H1 (cell line): ENCODE measurements around the gene RFXANK. TPM values are rescaled to one million over a fixed set of nuclear protein-coding genes. Genes with fewer than 3 reads are reported as not detected.

ENCODE experiments used
- CTCF ChIA-PET: fragments of 300-600 bp; sonication (Branson Sonifier 250); formaldehyde crosslinking; loops from one replicate; lab custom pipeline; 2021; ENCODE audit not compliant: partially characterized antibody; lab: Charles Lee
- POLR2A ChIA-PET: fragments of 300-600 bp; sonication (Branson Sonifier 250); formaldehyde crosslinking; loops from one replicate; lab custom pipeline; 2021; ENCODE audit warnings: inconsistent platforms; ENCODE audit not compliant: partially characterized antibody; lab: Charles Lee
- DNase-seq, 2 experiments: peaks; one replicate each; pipeline versions ENCODE4 v3.0.0 to v3.0.0-alpha.2; 2010 to 2022; ENCODE audit warnings: low spot score in 2 of 2, low read depth in 1 of 2, mixed read lengths in 1 of 2
- FAIRE-seq: peaks from 2 replicates; lab custom pipeline; 2011; peaks lifted over from hg19 to GRCh38; lab: Jason Lieb, UNC
- H2AFZ ChIP-seq: 2 replicates; pipeline ENCODE4 v1.8.1; 2012; ENCODE audit warnings: low read length, inconsistent platforms
- H2AK5ac ChIP-seq: 2 replicates; pipeline ENCODE4 v1.6.1; 2013; ENCODE audit warnings: low read depth, low read length
- H2BK120ac ChIP-seq: replicated peaks from 2 replicates; pipeline ENCODE3; 2013; ENCODE audit warnings: low read depth, low read length, inconsistent platforms
- H2BK12ac ChIP-seq: 2 replicates; pipeline ENCODE4 v1.6.1; 2013; ENCODE audit warnings: low read depth, low read length
- H2BK15ac ChIP-seq: 2 replicates; pipeline ENCODE4 v1.6.1; 2013; ENCODE audit warnings: low read length
- H2BK20ac ChIP-seq: 2 replicates; pipeline ENCODE4 v1.6.1; 2013; ENCODE audit warnings: low read length
- H2BK5ac ChIP-seq: 2 replicates; pipeline ENCODE4 v1.6.1; 2013; ENCODE audit warnings: low read depth, low read length
- H3K14ac ChIP-seq: 2 replicates; pipeline ENCODE4 v1.6.1; 2013; ENCODE audit warnings: inconsistent platforms; ENCODE audit not compliant: insufficient read length
- H3K18ac ChIP-seq: 2 replicates; pipeline ENCODE4 v1.6.1; 2013; ENCODE audit warnings: low read length; ENCODE audit errors: extremely low read depth
- H3K23ac ChIP-seq: 2 replicates; pipeline ENCODE4 v1.6.1; 2013; ENCODE audit warnings: inconsistent platforms; ENCODE audit not compliant: insufficient read length
- H3K23me2 ChIP-seq: 2 replicates; pipeline ENCODE4 v1.6.1; 2013; ENCODE audit warnings: low read depth, low read length
- H3K27ac ChIP-seq: 2 replicates; pipeline ENCODE4 v1.6.1; 2011; ENCODE audit warnings: low read depth, low read length, inconsistent platforms
- H3K27me3 ChIP-seq, 4 experiments: replicated peaks in 1 of 4; 1 replicate in 1 of 4; 2 replicates in 3 of 4; pipeline versions ENCODE4 v1.6.1 to v1.8.1; 2011 to 2013; ENCODE audit warnings: low read length in 3 of 4, mild to moderate bottlenecking in 3 of 4, inconsistent platforms in 2 of 4, mixed read lengths in 2 of 4, moderate library complexity in 1 of 4; ENCODE audit not compliant: control insufficient read depth in 3 of 4, insufficient read depth in 3 of 4; ENCODE audit errors: extremely low read depth in 1 of 4
- H3K36me3 ChIP-seq, 4 experiments: 2 replicates each; pipeline versions ENCODE4 v1.6.1 to v1.8.1; 2011 to 2013; ENCODE audit warnings: mild to moderate bottlenecking in 4 of 4, low read length in 3 of 4, moderate library complexity in 2 of 4, control low read depth in 1 of 4, inconsistent platforms in 1 of 4; ENCODE audit not compliant: insufficient read depth in 4 of 4, control insufficient read depth in 2 of 4
- H3K4ac ChIP-seq: replicated peaks from 2 replicates; pipeline ENCODE3; 2013; ENCODE audit warnings: low read length, low read depth, mixed read lengths, inconsistent platforms; ENCODE audit not compliant: insufficient read length
- H3K4me1 ChIP-seq, 4 experiments: replicated peaks in 1 of 4; 1 replicate in 1 of 4; 2 replicates in 3 of 4; pipeline versions ENCODE4 v1.6.1 to v1.8.1; 2011 to 2013; ENCODE audit warnings: low read length in 3 of 4, inconsistent platforms in 2 of 4, mixed read lengths in 1 of 4; ENCODE audit not compliant: insufficient read depth in 4 of 4, control insufficient read depth in 3 of 4
- H3K4me2 ChIP-seq, 2 experiments: 2 replicates each; pipeline versions ENCODE4 v1.6.1 to v1.8.1; 2011 to 2013; ENCODE audit warnings: low read depth in 2 of 2, low read length in 2 of 2, control low read depth in 1 of 2, inconsistent platforms in 1 of 2, mild to moderate bottlenecking in 1 of 2; ENCODE audit not compliant: insufficient read depth in 1 of 2
- H3K4me3 ChIP-seq, 4 experiments: fragments of 200-600, 300-600 bp in 1 of 4; sonication (generic), shearing (Covaris generic), sonication (Bioruptor Twin) in 1 of 4; 2 replicates each; pipeline versions ENCODE4 v1.5.1 to v1.8.1; 2011 to 2016; ENCODE audit warnings: low read length in 4 of 4, low read depth in 3 of 4, control low read depth in 2 of 4, inconsistent platforms in 2 of 4, mild to moderate bottlenecking in 2 of 4, mixed read lengths in 1 of 4, moderate library complexity in 1 of 4; ENCODE audit not compliant: insufficient read depth in 2 of 4; ENCODE audit errors: extremely low read depth in 1 of 4
- H3K56ac ChIP-seq: replicated peaks from 2 replicates; pipeline ENCODE3; 2013; ENCODE audit warnings: low read depth, mild to moderate bottlenecking, mixed read lengths, low read length, inconsistent platforms; ENCODE audit not compliant: insufficient read length
- H3K79me1 ChIP-seq: 2 replicates; pipeline ENCODE4 v1.6.1; 2013; ENCODE audit warnings: low read depth, low read length, control low read depth
- H3K79me2 ChIP-seq, 2 experiments: 2 replicates each; pipeline versions ENCODE4 v1.6.1 to v1.8.1; 2012 to 2013; ENCODE audit warnings: low read length in 2 of 2, mild to moderate bottlenecking in 2 of 2, inconsistent platforms in 1 of 2; ENCODE audit not compliant: insufficient read depth in 2 of 2, control insufficient read depth in 1 of 2
- H3K9ac ChIP-seq, 4 experiments: replicated peaks in 1 of 4; 1 replicate in 1 of 4; 2 replicates in 3 of 4; pipeline versions ENCODE4 v1.6.1 to v1.8.1; 2011 to 2013; ENCODE audit warnings: low read depth in 3 of 4, low read length in 3 of 4, control low read depth in 2 of 4, mild to moderate bottlenecking in 2 of 4, moderate library complexity in 2 of 4, inconsistent platforms in 1 of 4; ENCODE audit errors: extremely low read depth in 1 of 4
- H3K9me3 ChIP-seq, 2 experiments: 2 replicates each; pipeline versions ENCODE4 v1.6.1 to v1.8.1; 2012 to 2013; ENCODE audit warnings: mild to moderate bottlenecking in 2 of 2, moderate library complexity in 2 of 2, control low read depth in 1 of 2, inconsistent platforms in 1 of 2, low read depth in 1 of 2, low read length in 1 of 2, mixed read lengths in 1 of 2; ENCODE audit not compliant: insufficient read depth in 2 of 2
- H4K20me1 ChIP-seq, 2 experiments: replicated peaks in 1 of 2; 2 replicates each; pipeline versions ENCODE3 to v1.8.1; 2011 to 2013; ENCODE audit warnings: inconsistent platforms in 2 of 2, low read length in 2 of 2, mild to moderate bottlenecking in 1 of 2; ENCODE audit not compliant: insufficient read depth in 2 of 2, control insufficient read depth in 1 of 2
- H4K5ac ChIP-seq: 2 replicates; pipeline ENCODE4 v1.6.1; 2013; ENCODE audit warnings: low read length, low read depth, mixed read lengths, inconsistent platforms; ENCODE audit not compliant: insufficient read length
- H4K8ac ChIP-seq: 2 replicates; pipeline ENCODE4 v1.8.0; 2013; ENCODE audit warnings: mild to moderate bottlenecking, moderate library complexity, low read length, inconsistent platforms; ENCODE audit not compliant: insufficient read depth; ENCODE audit errors: extremely low read depth
- H4K91ac ChIP-seq: replicated peaks from 2 replicates; pipeline ENCODE3; 2013; ENCODE audit warnings: low read length, mixed read lengths, inconsistent platforms; ENCODE audit not compliant: insufficient read length
- CBX8 ChIP-seq: fragments of 300-800, 300-1000 bp; sonication (generic); IDR thresholded peaks from 2 replicates; pipeline ENCODE4 v1.7.1; 2016; ENCODE audit warnings: low read depth, low read length, borderline replicate concordance
- MAFK ChIP-seq: IDR thresholded peaks from 2 replicates; pipeline ENCODE4 v1.6.1; 2012; ENCODE audit warnings: low read depth, mild to moderate bottlenecking, improper control_type of control experiment, low read length
- WGBS, 2 experiments: shearing (Covaris generic) in 1 of 2; methylation state at CpG; one replicate each; pipeline versions ENCODE4 v1.1.6 to v1.1.7; 2013 to 2015; ENCODE audit warnings: low lambda C conversion rate in 2 of 2, mixed read lengths in 2 of 2, inconsistent platforms in 1 of 2, low coverage in 1 of 2, missing lambda C conversion rate in 1 of 2; ENCODE audit not compliant: insufficient replicate concordance in 2 of 2, insufficient coverage in 1 of 2, insufficient read length in 1 of 2; ENCODE audit errors: extremely low coverage in 1 of 2, missing lambda C conversion rate in 1 of 2; 5-methylcytosine and 5-hydroxymethylcytosine counted together
- polyA plus RNA-seq, 7 experiments: library from polyadenylated mRNA; depleted of rRNA in 3 of 7; stranded (reverse) in 5 of 7; unstranded in 2 of 7; fragments of >200 nt in 5 of 7; fragments of 200-250 nt in 2 of 7; gene quantifications; 1 replicate in 5 of 7; 2 replicates in 1 of 7; 4 replicates in 1 of 7; pipeline versions ENCODE4 v1.2.1 to v1.2.3, GENCODE V29; 2011 to 2013; ENCODE audit warnings: missing spikeins in 2 of 7, mixed read lengths in 2 of 7
- total RNA-seq: library from RNA; stranded (reverse); fragmentation: NEBNext Ultra II Directional; extraction: Animal tissue kit (Norgen Biotek cat#: 25700); gene quantifications from 2 replicates; pipeline ENCODE4 v1.2.1, GENCODE V29; 2021

RFXANK gene
- total and polyA plus RNA-seq, 2 of the 8 experiments (the other 6 are each of a cell fraction or from before 2014, with no cell fraction given): 72.9 to 87.5 TPM

DNA sequence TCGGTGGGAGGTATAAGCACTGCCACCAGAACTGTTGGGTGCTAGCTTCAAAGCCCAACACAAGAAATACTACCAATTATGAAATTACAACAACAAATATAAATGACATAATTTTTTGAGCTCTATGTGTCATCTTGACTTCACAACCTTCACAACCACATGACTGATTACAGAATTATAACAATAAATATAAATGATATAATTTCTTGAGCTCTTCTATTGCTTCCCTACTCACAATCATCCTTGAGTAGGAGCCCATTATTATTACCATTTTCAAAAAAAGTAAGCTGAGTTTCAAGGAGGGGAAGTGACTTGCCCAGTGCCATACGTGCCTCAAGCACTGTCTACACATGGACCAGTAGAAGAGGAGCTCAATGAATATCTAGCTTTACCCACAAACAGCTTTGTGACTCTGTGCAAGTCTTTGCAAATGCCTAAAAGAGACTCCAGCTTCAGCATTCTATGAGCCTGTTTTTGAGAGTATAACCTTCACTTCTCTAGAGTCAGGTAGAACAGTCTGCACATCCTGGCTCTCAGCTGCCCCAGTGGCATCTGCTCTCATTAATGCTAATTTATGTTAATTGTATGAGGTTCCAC, 42.3 kb downstream of the RFXANK start:
- Histone ChIP-seq H3K9ac (no peak overlapping the region), H4K5ac (no peak overlapping the region), H3K79me1 (no peaks in the 10 kb centered on the region), H3K9me3 (peaks cover 7 to 13% of the 10 kb centered on the region in 2 experiments), H4K20me1 (no peaks in the 10 kb centered on the region), H2BK20ac (no peak overlapping the region), H3K27me3 (no peaks in the 10 kb centered on the region; a peak in 2 of 7 replicates), H2BK5ac (no peak overlapping the region), H3K18ac (no peak overlapping the region), H3K36me3 (no peaks in the 10 kb centered on the region), H3K14ac (no peak overlapping the region), H4K91ac (no peak overlapping the region), H2AK5ac (no peak overlapping the region), H3K4ac (no peak overlapping the region), H3K23me2 (no peaks in the 10 kb centered on the region), H2BK120ac (no peak overlapping the region), H3K4me2 (no peak overlapping the region), H3K4me1 (no peaks in the 10 kb centered on the region), H3K23ac (no peak overlapping the region), H2BK12ac (no peak overlapping the region), H3K4me3 (no peak overlapping the region), H3K27ac (no peak overlapping the region), H4K8ac (no peak overlapping the region), H3K56ac (no peak overlapping the region), H2BK15ac (no peak overlapping the region), H2AFZ (no peak overlapping the region), H3K79me2 (no peaks in the 10 kb centered on the region)
- FAIRE-seq: no peak
- CTCF ChIA-PET: interaction anchor here (0.6 to 2.2 kb wide), 4 partner anchors 10 to 31 kb away, joined by 3 to 20 read pairs (median 4); partner anchors contain the start of gene NR2C2AP
- DNase-seq: no peak
- POLR2A ChIA-PET: interaction anchor here (0.8 kb wide), 1 partner anchor 37 kb away, joined by 3 read pairs; no protein-coding TSS in a partner anchor
- 86% methylated on average over 2 of the region's 2 CpGs; no CpG with 5 or more reads in 1 of the 2 experiments for WGBS, 2 experiments
- TF ChIP-seq CBX8 (no peak), MAFK (no peak)
